Mammary epithelial cell (primary cell): ENCODE measurements around the gene PKD1.

Source experiments
- CTCF ChIP-seq, 2 donors: IDR thresholded peaks in 1 of 2; conservative IDR thresholded peaks in 1 of 2; 2 replicates each; pipeline ENCODE4 v1.5.1; 2011 to 2012; ENCODE audit warnings: inconsistent platforms in 2 of 2, low read length in 2 of 2, mild to moderate bottlenecking in 2 of 2, control low read depth in 1 of 2, low read depth in 1 of 2; ENCODE audit not compliant: insufficient read depth in 1 of 2; ENCODE audit errors: extremely low read depth in 1 of 2
- EZH2 ChIP-seq: IDR thresholded peaks from 2 replicates; pipeline ENCODE4 v1.6.1; 2012; ENCODE audit warnings: low read length, inconsistent platforms, borderline replicate concordance

- TF ChIP-seq EZH2 (no peak), CTCF (conservative IDR thresholded peaks at IDR 0.05 in 1 of 2, IDR thresholded peaks at IDR 0.05 in 1 of 2; ENCODE audit: extremely low read depth in 1 of 2, insufficient read depth in 1 of 2, low read depth in 1 of 2, low read length in 2 of 2) (no peak)
Observed at GRCh38 chr16:2173916-2174315, 38.2 kb upstream of the PKD1 start.
